Memory B cell (primary cell): ENCODE data around the gene MCU.
"Not testable (repeated sequence)": the region's sequence is repeated elsewhere in the genome, so short reads cannot be mapped to it uniquely, and the experiment has no call there.

Experiments
- ATAC-seq: fragments of 150-1000 bp; cut with Tn5 transposase; 2 replicates; pipeline ENCODE4 v1.10.0; 2021; ENCODE audit warnings: low read depth, mild to moderate bottlenecking, moderate library complexity
- DNase-seq, 2 donors: peaks; one replicate each; pipeline ENCODE4 v3.0.0; 2022; ENCODE audit warnings: low spot score in 2 of 2
- H3K27ac Mint-ChIP-seq: one replicate; pipeline ENCODE4 v1.8.0; 2022; ENCODE audit warnings: mild to moderate bottlenecking, moderate library complexity, mixed read lengths
- H3K27me3 Mint-ChIP-seq: one replicate; pipeline ENCODE4 v1.8.0; 2022; ENCODE audit warnings: mixed read lengths
- H3K36me3 Mint-ChIP-seq: one replicate; pipeline ENCODE4 v1.8.0; 2022; ENCODE audit warnings: mild to moderate bottlenecking, mixed read lengths
- H3K4me1 Mint-ChIP-seq: one replicate; pipeline ENCODE4 v1.8.0; 2022; ENCODE audit warnings: mixed read lengths
- H3K4me3 Mint-ChIP-seq: one replicate; pipeline ENCODE4 v1.8.0; 2022; ENCODE audit warnings: mild to moderate bottlenecking, moderate library complexity, mixed read lengths
- H3K9me3 Mint-ChIP-seq: one replicate; pipeline ENCODE4 v1.8.0; 2022; ENCODE audit warnings: mixed read lengths

Gene MCU

DNA sequence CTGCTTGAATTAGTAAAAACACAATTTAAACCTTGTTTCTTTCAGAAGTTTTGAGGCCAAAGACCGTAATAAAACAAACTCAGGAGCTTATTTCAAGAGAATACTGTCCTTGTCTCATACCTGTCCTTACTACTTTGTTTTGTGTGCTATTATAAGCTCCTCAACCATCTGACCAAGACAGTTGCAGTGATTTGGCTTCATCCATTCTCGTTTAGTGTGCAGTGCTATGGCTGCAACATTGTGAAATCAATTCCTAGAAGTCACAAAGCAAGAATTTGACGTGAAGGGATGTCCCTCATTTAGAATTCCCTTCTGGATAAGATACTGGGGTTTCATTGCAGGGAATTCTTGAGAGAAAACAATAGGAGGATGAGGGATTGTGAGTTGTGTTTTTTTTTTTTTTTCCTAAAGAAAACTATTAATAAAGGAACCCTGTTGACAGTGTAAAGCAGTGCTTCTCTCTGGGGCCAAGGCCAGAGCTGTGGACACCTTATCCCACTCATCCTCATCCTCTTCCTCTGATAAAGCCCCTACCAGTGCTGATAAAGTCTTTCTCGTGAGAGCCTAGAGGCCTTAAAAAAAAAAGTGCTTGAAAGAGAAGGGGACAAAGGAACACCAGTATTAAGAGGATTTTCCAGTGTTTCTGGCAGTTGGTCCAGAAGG, 201.3 kb downstream of the MCU start, which contains the start of gene OIT3:
TSS of gene OIT3 (plus strand) at position 604 of the 663 bp plus-strand sequence. CDS start 60 bp downstream, outside the sequence.
- H3K27ac Mint-ChIP-seq: no peak within 1 kb of the TSS
- H3K36me3 Mint-ChIP-seq: peaks cover 3% of the 10 kb centered on the region
- ATAC-seq (no peak), DNase-seq (no peak)
- H3K9me3 Mint-ChIP-seq: no peaks in the 10 kb centered on the region
- peaks cover 8% of the 10 kb centered on the region for H3K27me3 Mint-ChIP-seq
- no peak within 1 kb of the TSS for H3K4me3 Mint-ChIP-seq
- no peaks in the 10 kb centered on the region for H3K4me1 Mint-ChIP-seq

DNA sequence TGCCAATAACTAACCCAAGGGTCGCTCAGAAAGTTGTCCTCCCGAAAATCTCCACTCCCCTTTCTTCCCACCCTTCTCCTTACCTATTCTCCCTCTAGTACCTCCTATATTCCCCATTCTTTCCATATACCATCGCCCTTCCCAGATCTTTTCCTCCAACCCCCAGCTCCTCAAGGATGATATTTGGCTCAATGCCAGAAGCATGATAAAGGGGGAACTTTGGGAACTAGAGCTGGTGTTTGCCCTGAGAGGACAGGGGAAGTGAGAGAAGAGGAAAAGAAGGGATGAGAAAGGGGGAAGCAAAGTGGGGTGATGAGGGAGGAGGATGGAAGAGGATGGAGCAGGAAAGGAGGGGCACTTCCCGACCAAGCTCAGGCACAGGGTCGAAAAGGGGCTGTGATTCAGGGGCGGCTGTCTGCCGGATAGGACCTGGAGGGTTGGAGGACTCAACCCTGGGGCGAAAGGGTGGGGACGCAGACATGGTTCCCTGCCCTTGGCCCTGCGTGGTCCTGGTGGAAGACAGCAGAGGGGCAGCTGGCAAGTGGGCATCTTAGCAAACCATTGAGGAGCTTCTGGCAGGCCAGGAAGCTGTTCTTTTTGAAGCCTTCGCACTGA, 203.4 kb downstream of the MCU start:
- no peak overlapping the region for H3K4me3 Mint-ChIP-seq
- peaks cover 6% of the 10 kb centered on the region for H3K27me3 Mint-ChIP-seq
- no peak for DNase-seq
- H3K36me3 Mint-ChIP-seq: no peaks in the 10 kb centered on the region
- H3K27ac Mint-ChIP-seq: no peak overlapping the region
- ATAC-seq: no peak
- no peaks in the 10 kb centered on the region for H3K4me1 Mint-ChIP-seq
- no peaks in the 10 kb centered on the region for H3K9me3 Mint-ChIP-seq

DNA sequence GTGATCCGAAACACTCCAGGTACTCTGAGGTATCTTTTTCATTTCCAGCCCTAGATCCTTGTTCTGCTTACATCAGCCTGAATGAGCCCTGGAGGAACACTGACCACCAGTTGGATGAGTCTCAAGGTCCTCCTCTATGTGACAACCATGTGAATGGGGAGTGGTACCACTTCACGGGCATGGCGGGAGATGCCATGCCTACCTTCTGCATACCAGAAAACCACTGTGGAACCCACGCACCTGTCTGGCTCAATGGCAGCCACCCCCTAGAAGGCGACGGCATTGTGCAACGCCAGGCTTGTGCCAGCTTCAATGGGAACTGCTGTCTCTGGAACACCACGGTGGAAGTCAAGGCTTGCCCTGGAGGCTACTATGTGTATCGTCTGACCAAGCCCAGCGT, 206.7 kb downstream of the MCU start:
- Mint-ChIP-seq H3K27me3 (peaks cover 3% of the 10 kb centered on the region), H3K4me3 (no peak overlapping the region), H3K4me1 (no peaks in the 10 kb centered on the region), H3K36me3 (no peaks in the 10 kb centered on the region), H3K27ac (no peak overlapping the region), H3K9me3 (no peaks in the 10 kb centered on the region)
- ATAC-seq (no peak), DNase-seq (no peak)

DNA sequence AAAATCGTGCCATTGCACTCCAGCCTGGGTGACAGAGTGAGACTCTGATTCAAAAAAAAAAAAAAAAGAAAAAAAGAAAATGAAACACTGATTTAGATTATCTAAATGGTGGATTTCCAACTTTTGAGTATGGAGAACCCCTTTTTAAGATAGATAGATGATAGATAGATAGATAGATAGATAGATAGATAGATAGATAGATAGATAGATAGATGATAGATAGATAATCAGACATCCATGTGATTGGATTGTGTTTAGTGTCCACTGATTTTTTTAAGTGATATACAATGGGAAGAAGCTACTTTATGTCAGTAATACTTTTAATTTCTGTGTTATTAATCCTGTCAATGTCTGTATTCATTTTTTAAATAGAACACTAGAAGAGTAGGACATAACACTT, 207.6 kb downstream of the MCU start:
- H3K36me3 Mint-ChIP-seq: no peaks in the 10 kb centered on the region
- peaks cover under 1% of the 10 kb centered on the region for H3K4me1 Mint-ChIP-seq
- no peak overlapping the region for H3K4me3 Mint-ChIP-seq
- no peak for DNase-seq
- ATAC-seq: no peak
- no peak overlapping the region for H3K27ac Mint-ChIP-seq
- peaks cover 3% of the 10 kb centered on the region for H3K27me3 Mint-ChIP-seq
- H3K9me3 Mint-ChIP-seq: no peaks in the 10 kb centered on the region

DNA sequence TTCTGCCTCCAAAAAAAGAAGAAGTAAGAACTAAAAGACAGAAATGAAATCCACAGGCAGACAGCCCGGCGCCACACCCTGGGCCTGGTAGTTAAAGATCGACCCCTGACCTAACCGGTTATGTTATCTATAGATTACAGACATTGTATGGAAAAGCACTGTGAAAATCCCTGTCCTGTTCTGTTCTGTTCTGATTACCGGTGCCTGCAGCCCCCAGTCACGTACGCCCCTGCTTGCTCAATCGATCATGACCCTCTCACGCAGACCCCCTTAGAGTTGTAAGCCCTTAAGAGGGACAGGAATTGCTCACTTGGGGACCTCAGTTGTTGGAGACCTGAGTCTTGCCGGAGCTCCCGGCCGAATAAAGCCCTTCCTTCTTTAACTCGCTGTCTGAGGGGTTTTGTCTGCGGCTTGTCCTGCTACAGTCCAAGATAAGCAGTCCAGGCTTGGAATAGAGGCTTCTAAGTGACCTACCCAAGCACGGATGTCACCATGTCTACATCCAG, 212.1 kb downstream of the MCU start:
- not testable (repeated sequence) for H3K4me3 Mint-ChIP-seq, H3K27ac Mint-ChIP-seq, H3K4me1 Mint-ChIP-seq

DNA sequence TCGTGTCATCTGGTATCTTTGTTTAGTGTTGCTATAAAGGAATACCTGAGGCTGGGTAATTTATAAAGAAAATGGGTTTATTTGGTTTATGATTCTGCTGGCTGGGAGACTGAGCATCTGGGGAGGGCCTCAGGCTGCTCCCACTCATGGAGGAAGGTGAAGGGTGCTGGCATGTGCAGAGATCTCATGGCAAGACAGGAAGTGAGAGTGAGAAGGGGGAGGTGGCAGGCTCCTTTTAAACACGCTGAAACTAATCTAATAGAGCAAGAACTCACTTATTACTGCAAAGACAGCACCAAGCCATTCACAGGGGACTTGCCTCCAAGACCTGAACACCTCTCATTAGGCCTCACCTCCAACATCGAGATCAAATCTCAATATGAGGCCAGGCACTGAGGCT, 212.9 kb downstream of the MCU start:
- H3K36me3 Mint-ChIP-seq: no peaks in the 10 kb centered on the region
- H3K27ac Mint-ChIP-seq: no peak overlapping the region
- no peaks in the 10 kb centered on the region for H3K9me3 Mint-ChIP-seq
- DNase-seq (no peak), ATAC-seq (no peak)
- no peak overlapping the region for H3K4me3 Mint-ChIP-seq
- H3K27me3 Mint-ChIP-seq: no peaks in the 10 kb centered on the region
- peaks cover 4% of the 10 kb centered on the region for H3K4me1 Mint-ChIP-seq

More for the DNA sequence above, 212.1 kb downstream of the MCU start:
- DNase-seq, H3K36me3 Mint-ChIP-seq, H3K27me3 Mint-ChIP-seq, ATAC-seq, H3K9me3 Mint-ChIP-seq: not testable (repeated sequence)

DNA sequence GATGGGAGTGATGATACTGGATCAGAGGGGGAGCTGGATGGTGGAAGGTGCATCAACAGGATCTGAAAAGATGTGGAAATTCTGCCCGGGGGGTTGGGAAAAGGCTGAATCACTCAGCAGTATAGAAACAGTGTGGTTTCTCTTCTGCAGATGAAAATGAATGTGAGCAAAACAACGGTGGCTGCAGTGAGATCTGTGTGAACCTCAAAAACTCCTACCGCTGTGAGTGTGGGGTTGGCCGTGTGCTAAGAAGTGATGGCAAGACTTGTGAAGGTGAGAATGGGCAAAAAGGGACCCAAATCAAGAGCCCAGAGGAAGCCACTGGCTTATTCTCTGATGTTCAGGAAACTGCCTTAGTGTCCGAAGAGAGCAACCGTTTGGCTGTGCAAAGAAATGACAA, 214.5 kb downstream of the MCU start:
- Mint-ChIP-seq H3K27ac (no peak overlapping the region), H3K36me3 (no peaks in the 10 kb centered on the region), H3K4me1 (peaks cover 4% of the 10 kb centered on the region), H3K27me3 (no peaks in the 10 kb centered on the region), H3K9me3 (no peaks in the 10 kb centered on the region), H3K4me3 (no peak overlapping the region)
- DNase-seq (no peak), ATAC-seq (no peak)

DNA sequence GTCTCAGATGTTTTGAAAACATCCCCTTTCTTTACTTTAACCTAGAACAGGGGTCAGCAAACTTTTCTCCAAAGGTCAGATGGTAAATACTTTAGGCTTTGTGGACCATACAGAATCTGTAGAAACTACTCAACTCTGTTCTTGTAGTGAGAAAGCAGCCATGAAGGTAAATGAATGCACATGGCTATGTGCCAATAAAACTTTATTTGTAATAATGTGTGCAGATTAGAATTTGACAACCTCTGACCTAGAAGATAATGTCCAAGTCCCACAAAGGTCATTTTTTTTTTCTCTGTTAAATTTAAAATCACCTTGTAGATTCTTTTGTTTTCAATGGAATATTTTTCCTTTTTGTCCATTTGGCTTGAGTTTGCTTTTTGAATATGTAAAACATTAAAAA, 218.8 kb downstream of the MCU start:
- no peaks in the 10 kb centered on the region for H3K4me1 Mint-ChIP-seq
- no peaks in the 10 kb centered on the region for H3K36me3 Mint-ChIP-seq
- H3K9me3 Mint-ChIP-seq: no peaks in the 10 kb centered on the region
- H3K27ac Mint-ChIP-seq: no peak overlapping the region
- ATAC-seq: no peak
- DNase-seq: no peak
- H3K4me3 Mint-ChIP-seq: no peak overlapping the region
- H3K27me3 Mint-ChIP-seq: peaks cover 4% of the 10 kb centered on the region

DNA sequence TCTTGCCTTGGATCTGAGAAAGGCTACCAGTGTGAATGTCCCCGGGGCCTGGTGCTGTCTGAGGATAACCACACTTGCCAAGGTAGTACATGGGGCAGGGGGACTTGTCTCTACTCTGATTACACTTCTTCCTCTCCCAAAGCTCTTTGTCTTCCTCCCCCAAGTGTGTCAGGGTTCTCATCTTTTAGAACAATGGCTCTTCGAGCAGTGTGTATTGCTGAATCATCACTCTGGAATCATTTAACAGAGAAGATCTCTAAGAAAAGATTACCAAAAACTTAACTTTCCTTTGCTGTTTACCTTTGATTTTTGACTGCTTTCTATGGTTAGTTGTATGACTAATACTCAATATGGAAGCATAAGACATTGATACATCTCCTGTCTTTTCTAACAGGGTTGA, 219.8 kb downstream of the MCU start:
- no peak overlapping the region for H3K4me3 Mint-ChIP-seq
- no peak for DNase-seq
- ATAC-seq: no peak
- H3K27me3 Mint-ChIP-seq: peaks cover 4% of the 10 kb centered on the region
- no peaks in the 10 kb centered on the region for H3K4me1 Mint-ChIP-seq
- no peak overlapping the region for H3K27ac Mint-ChIP-seq
- H3K9me3 Mint-ChIP-seq: no peaks in the 10 kb centered on the region
- H3K36me3 Mint-ChIP-seq: no peaks in the 10 kb centered on the region

DNA sequence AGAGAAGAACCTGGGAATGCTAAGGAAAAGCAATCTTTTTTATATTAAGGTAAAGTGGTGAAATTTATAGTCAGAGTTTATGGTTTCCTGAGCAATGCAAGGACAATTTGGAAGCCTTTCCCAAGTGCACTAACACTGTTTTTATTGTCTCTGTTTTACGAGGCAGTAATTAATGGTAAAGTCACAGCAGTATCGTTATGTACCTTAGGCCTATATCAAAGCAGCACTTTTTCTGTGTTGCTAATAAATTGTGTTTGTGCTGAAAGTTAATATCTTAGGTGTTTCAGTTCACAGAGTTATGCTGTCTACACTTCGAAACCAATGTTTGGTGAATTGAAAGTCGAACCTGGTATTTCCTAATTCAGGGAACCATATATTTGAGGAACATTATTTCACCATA, 220.8 kb downstream of the MCU start:
- no peak for ATAC-seq
- no peak overlapping the region for H3K27ac Mint-ChIP-seq
- no peaks in the 10 kb centered on the region for H3K36me3 Mint-ChIP-seq
- DNase-seq: no peak
- peaks cover 5% of the 10 kb centered on the region for H3K27me3 Mint-ChIP-seq
- no peaks in the 10 kb centered on the region for H3K4me1 Mint-ChIP-seq
- H3K9me3 Mint-ChIP-seq: no peaks in the 10 kb centered on the region
- no peak overlapping the region for H3K4me3 Mint-ChIP-seq

DNA sequence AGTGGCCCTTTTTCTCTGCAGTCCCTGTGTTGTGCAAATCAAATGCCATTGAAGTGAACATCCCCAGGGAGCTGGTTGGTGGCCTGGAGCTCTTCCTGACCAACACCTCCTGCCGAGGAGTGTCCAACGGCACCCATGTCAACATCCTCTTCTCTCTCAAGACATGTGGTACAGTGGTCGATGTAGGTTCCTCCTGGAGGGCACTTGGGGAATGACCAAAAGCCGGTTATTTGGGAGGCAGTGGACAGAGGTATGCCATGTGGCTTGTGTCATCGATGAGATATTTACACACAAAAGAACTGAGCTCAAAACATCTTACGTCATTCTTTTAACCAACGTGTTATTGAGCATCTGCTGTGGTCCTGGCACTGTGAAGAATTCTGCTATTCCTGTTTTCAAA, 221.3 kb downstream of the MCU start:
- Mint-ChIP-seq H3K27me3 (peaks cover 7% of the 10 kb centered on the region), H3K27ac (no peak overlapping the region), H3K36me3 (no peaks in the 10 kb centered on the region)

DNA sequence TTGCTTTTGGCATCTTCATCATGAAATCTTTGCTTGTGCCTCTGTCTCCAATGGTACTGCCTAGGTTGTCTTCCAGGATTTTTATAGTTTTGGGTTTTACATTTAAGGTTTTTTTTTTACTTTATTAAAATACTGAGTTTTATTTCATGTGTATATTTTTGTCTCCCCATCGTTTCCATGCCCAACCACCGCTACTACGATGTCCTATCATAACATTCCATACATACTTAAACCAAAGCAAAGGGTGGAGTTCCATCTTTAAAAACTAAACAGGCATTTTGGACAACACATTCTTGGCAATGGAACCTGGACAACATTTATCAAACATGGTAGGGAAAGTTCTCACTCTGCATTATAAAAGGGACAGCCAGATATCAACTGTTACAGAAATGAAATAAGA, 225.3 kb downstream of the MCU start:
- H3K4me3 Mint-ChIP-seq, H3K36me3 Mint-ChIP-seq, H3K27ac Mint-ChIP-seq, ATAC-seq, H3K4me1 Mint-ChIP-seq, H3K27me3 Mint-ChIP-seq, DNase-seq, H3K9me3 Mint-ChIP-seq: not testable (repeated sequence)

More for the DNA sequence above, 221.3 kb downstream of the MCU start:
- no peaks in the 10 kb centered on the region for H3K9me3 Mint-ChIP-seq
- peaks cover 3% of the 10 kb centered on the region for H3K4me1 Mint-ChIP-seq
- ATAC-seq (no peak), DNase-seq (no peak)
- H3K4me3 Mint-ChIP-seq: no peak overlapping the region

DNA sequence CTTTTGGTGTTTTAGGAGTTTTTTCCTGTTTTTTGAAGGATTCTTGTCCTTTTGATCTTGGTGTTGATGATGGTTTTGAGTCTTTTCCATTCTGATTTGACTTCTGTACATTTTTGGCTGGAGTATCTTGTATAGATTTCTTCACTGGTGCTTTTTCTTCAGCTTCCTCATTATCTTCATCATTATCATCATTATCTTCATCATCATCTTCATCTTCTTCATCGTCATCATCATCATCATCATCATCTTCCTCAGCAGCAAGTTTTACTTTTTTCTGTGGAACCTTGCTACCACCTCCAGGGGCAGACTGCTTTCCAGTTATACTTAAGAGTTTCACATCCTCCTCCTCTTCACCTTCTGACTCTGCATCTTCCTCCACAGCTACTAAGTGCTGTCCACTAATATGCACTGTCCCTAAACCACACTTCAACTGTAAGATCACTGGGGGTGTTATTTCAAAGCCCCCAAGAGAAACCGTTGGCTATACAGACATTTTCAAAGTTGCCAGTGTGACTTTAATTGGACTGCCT, 225.9 kb downstream of the MCU start:
- H3K4me1 Mint-ChIP-seq: not testable (repeated sequence)

DNA sequence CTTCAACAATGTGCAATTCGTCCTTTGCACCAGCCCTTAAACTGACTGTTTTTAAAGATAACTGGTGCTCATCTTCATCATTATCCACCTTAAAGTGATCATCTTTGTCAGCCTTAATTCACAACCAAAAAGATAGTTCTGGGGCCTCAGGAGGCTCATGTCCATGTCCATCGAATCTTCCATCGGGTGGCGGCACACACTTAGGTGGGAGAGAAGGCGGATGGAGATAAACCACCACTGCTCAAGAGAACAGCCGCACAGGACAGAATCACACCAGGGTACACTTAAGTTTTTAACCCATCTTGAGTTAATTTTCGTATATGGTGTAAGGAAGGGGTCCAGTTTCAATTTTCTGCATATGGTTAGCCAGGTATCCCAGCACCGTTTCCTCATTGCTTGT, 226.4 kb downstream of the MCU start:
- Mint-ChIP-seq H3K9me3 (peaks cover 8% of the 10 kb centered on the region), H3K36me3 (peaks cover 2% of the 10 kb centered on the region), H3K27me3 (peaks cover 8% of the 10 kb centered on the region), H3K4me3 (no peak overlapping the region), H3K27ac (no peak overlapping the region), H3K4me1 (peaks cover 3% of the 10 kb centered on the region)
- DNase-seq: no peak
- no peak for ATAC-seq

More for the DNA sequence above, 225.9 kb downstream of the MCU start:
- H3K27ac Mint-ChIP-seq, H3K27me3 Mint-ChIP-seq, H3K9me3 Mint-ChIP-seq, H3K4me3 Mint-ChIP-seq, ATAC-seq, DNase-seq, H3K36me3 Mint-ChIP-seq: not testable (repeated sequence)
